Stimulated activated CD4-positive, alpha-beta T cell treated with anti-CD3 and anti-CD28 coated beads, TNF-alpha, amount 100 ng/mL, for 24 hours (primary cell): ENCODE data around the gene FGF18.
A peak's percentile ranks its signal among the peaks of the same experiment; 100 is the strongest.
"Not testable (repeated sequence)": the region's sequence is repeated elsewhere in the genome, so short reads cannot be mapped to it uniquely, and the experiment has no call there.

Experiments
- DNase-seq, 3 experiments: peaks; one replicate each; pipeline ENCODE4 v3.0.0-alpha.2; 2020; ENCODE audit warnings: low read depth in 3 of 3

FGF18 gene, protein sequence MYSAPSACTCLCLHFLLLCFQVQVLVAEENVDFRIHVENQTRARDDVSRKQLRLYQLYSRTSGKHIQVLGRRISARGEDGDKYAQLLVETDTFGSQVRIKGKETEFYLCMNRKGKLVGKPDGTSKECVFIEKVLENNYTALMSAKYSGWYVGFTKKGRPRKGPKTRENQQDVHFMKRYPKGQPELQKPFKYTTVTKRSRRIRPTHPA

GRCh38 chr5:171418982-171419687 is at the start of gene FGF18:
FGF18 (plus strand) TSS chr5:171419647; CDS start chr5:171420200, 553 bp downstream.
- peak in 1 of 3 experiments; percentile 47 for DNase-seq

DNA sequence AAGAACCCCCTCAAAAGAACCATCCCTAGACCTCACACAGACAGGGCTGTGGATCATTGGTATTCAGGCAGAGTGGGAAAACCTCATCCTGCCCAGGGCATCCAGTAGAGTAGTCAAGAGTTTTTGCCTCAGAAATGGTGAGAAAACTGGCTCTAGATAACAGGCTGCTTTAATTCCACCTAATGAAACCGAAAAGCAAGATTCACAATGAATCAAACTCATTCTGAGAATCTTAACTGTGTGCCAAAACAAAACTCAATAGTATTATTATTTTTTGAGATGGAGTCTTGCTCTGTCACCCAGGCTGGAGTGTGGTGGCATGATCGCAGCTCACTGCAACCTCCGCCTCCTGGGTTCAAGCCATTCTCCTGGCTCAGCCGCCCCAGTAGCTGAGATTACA is 49.5 kb upstream of the FGF18 start:
- no peak for DNase-seq

DNA sequence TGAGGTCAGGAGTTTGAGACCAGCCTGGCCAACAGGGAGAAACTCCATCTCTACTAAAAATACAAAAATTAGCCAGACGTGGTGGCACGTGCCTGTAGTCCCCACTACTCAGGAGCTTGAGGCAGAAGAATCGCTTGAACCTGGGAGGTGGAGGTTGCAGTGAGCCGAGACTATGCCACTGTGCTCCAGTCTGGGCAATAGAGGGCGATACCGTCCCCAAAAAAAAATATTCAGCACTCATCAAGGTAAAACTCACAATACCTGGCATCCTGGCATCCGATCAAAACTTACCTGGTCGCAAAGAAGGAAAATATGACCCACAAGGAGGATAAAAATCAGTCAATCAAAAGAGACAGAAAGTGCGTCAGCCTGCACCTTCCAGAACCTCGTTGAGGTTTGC is 48.6 kb upstream of the FGF18 start:
- DNase-seq: not testable (repeated sequence)

GRCh38 chr5:171371326-171371725 is 48.1 kb upstream of the FGF18 start:
- DNase-seq: no peak

DNA sequence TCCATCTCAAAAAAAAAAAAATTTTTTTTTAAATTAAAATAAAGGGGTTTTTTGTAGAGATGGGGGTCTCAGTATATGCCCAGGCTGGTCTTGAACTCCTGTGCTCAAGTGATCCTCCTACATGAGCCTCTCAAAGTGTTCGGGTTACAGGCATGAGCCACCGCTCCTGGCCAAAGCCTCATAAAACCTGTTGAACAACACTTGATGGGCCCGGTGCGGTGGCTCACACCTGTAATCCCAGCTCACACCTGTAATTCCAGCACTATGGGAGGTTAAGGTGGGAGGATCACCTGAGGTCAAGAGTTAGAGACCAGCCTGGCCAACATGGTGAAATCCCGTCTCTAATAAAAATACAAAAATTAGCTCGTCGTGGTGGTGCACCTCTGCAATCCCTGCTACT is 39.5 kb upstream of the FGF18 start:
- DNase-seq: no peak

GRCh38 chr5:171384416-171384815 is 35.0 kb upstream of the FGF18 start:
- DNase-seq: not testable (repeated sequence)

- DNase-seq: not testable (repeated sequence)
Observed at GRCh38 chr5:171384999-171385398, 34.4 kb upstream of the FGF18 start.

GRCh38 chr5:171386006-171386671 is 33.3 kb upstream of the FGF18 start:
- no peak for DNase-seq

DNA sequence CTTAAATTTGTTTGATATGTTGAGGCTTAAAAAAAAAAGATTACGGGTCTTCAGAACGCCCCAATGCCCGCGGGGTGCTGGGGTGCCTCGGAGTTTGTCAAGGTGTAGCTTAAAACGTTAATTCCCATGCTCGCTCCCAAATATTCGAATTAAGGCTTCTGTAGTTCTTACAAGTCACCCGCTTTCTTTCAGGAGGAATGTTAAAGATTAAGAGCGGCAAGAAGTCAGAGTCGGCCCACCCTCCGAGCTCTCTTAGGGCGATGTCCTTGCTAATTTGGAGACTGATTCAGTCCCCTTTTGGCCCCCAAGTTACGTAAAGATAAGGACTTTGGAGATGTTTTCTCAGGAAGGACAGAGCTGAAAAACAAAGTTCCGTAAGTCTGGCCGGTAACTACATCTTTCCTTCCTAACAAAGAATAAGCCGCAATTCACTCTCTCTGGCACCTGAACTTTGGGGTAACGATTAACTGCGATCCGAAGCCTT is 32.5 kb upstream of the FGF18 start:
- DNase-seq: no peak

DNA sequence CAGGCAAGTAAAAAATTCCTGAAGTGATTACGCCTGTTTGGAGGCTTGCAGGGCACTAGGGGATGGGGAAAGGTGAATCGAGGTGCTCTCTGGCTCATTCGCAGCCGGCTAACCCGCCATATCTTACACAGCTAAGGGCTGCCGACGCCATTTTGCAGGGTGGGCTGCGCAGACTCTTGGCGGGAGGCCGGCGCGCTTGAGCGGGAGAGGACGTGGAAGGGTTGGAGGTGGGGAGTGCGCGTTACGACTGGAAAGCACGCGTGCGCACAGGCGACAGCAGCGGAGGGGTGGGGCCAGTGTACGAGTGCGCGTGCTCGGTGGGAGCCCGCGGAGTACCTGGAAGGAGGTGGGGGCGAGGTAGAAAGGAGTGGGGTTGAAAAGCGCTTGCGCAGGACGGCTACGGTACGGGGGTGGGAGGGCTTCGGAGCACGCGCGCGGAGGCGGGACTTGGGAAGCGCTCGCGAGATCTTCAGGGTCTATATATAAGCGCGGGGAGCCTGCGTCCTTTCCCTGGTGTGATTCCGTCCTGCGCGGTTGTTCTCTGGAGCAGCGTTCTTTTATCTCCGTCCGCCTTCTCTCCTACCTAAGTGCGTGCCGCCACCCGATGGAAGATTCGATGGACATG is 32.0 kb upstream of the FGF18 start, which contains the start of gene NPM1:
NPM1 (plus strand) TSS at position 505 of the 625 bp plus-strand sequence; CDS start at position 605, 100 bp downstream.
- peak; percentile 96 for DNase-seq

DNA sequence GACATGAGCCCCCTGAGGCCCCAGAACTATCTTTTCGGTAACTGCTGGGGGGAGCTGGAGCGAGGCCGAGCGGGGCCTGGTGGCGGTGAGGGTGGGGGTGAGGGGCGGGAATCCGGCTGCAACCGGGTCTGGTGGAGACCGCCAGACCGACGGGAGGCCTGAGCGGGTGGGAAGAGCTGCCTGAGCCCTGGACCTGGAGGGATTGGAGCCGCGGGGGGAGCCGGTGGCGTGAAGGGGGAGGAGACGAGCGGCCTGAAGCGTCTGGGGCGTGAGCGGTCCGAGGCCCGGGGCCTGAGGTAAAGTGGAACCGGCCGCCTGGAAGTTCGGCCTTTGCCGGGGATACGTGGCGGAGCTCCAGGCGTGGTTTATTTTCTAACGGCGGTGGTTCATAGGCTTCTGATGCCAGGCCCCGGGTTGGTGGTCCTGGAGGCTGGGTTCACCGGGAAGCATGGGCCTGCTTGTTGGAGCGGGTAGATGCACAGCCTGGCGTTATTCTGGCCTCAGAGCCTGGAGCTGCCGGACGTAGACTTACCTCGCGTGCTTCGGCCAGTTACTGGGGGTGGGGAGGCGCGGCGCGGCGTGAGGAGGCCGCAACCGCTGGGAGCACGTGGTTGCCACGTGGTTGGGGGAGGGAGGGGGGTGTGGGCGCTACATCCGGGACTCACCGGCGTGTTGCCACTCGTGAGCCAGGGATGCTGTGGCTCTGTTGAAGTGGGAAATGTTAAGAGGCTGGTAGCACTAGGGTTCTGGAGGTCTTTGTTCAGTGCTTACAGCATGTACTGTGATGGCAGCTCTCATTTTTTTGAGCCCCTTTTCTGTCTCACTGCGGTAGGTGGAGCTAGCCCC is 31.3 kb upstream of the FGF18 start:
- DNase-seq: peak; percentile 70 to 83 (median 74)

DNA sequence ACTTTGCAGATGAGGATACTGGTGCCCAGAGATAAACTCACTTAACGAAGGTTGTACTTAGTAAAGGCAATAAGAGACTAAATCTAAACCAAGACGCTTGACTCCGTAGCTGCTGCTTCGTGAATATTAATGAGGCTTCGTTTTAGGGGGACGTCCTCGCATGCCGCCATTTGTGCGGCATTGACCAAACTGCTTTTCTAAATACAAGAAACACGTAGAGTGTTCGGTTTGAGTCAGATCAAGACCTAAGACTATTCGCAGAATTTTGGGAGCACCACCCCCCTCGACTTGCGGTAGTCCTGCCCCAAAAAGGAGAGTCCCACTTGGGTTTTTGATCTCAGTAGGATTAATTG is 30.7 kb upstream of the FGF18 start:
- DNase-seq: peak in 2 of 3 experiments; percentile 32 to 47

DNA sequence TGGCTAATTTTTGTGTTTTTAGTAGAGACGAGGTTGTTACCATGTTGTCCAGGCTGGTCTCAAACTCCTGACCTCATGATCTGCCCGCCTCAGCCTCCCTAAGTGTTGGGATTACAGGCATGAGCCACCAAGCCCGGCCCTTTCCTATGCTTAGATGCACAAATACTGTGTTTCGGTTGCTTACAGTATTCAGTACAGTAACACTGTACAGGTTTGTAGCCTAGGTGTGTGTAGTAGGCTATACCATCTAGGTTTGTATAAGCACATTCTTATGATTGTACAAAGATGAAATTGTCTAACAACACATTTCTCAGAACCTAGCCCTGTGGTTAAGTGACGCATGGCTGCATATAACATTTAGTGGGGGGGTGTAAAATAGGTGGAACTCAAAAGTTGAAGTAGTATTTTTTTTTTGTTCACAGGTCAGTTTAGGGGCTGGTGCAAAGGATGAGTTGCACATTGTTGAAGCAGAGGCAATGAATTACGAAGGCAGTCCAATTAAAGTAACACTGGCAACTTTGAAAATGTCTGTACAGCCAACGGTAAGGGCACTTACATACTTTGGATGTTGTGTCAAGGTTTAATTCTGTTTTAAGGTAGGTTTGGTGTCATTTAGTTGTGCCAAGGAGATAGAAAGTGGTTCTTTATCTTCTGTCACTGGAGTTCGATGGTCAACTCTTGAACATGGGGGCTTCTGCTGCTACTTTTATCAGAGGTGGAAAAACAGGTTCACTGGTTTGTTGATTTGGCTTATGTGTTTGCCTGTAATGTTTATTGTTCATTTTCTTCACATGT is 28.4 kb upstream of the FGF18 start:
- no peak for DNase-seq

DNA sequence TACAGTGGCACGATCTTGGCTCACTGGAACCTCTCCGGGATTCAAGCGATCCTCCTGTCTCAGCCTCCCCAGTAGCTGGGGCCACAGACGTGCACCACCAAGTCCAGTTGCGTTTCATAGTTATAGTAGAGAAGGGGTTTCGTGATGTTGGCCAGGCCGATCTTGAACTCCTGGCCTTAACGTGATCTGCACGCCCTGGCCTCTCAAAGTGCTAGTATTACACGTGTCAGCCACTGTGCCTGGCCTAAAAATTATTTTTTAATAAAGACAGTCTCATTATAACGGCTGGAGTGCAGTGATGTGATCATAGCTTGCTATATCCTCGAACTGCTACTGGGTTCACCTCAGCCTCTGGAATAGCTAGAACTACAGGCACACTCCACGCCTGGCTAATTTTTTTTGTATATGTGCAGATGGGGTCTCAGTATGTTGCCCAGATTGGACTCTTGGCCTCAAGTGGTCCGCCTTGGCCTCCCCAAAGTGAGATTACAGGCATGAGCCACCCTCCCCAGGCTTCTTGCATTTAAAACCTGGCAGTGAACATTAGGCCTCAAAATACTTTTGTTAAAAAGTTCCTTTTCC is 27.4 kb upstream of the FGF18 start:
- DNase-seq: no peak

DNA sequence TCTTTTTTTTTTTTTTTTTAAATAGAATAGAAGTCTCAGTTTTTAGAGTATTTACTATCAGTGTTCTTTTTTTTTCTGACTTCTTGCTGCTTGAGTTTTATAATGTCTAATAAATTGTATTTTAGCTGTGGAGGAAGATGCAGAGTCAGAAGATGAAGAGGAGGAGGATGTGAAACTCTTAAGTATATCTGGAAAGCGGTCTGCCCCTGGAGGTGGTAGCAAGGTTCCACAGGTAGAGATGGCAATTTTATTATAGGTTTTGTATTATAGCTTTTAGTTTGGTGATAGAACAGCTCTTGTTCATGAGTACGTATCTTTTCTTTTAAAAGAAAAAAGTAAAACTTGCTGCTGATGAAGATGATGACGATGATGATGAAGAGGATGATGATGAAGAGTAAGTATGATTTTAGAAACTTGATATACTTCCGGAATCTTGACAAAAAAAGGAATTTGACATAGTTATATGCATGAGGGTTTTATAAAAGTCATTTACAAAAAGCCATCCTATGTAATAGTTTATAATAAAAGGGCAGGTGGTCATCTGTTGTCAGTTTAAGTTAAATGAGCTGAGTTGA is 26.8 kb upstream of the FGF18 start:
- no peak for DNase-seq

GRCh38 chr5:171395042-171395441 is 24.4 kb upstream of the FGF18 start:
- no peak for DNase-seq

DNA sequence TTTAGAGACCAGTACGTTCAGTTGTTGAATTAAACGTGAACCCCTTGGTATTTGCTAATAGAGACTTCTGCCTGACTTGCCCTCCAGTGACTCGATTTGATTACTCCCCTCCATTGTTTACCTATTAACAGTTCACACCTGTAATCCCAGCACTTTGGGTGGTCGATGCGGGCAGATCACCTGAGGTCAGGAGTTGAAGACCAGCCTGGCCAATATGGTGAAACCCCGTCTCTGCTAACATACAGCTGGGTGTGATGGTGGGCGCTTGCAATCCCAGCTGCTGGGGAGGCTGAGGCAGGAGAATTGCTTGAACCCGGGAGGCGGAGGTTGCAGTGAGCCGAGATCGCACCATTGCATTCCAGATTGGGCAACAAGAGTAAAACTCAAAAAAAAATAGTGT is 22.9 kb upstream of the FGF18 start:
- not testable (repeated sequence) for DNase-seq

GRCh38 chr5:171397190-171397589 is 22.3 kb upstream of the FGF18 start:
- DNase-seq: no peak

- no peak for DNase-seq
Observed at GRCh38 chr5:171397599-171397998, 21.8 kb upstream of the FGF18 start.

- DNase-seq: not testable (repeated sequence)
Observed at GRCh38 chr5:171398660-171399059, 20.8 kb upstream of the FGF18 start.
